GM12878 (cell line): Measurements from ENCODE around the gene TTLL7. TPM values are rescaled to one million over a fixed set of nuclear protein-coding genes. Genes with fewer than 3 reads are reported as not detected.

Experiments
- ATAC-seq: fragments of 200-7000 bp; cut with Tn5 transposase; 3 replicates; pipeline ENCODE4 v1.9.1; 2020; ENCODE audit warnings: mild to moderate bottlenecking, moderate library complexity
- BruUV-seq: library from RNA; stranded (reverse); fragments of 400-500 nt; replicated peaks from 2 replicates; lab custom pipeline; 2021; lab: Mats Ljungman, UMichigan
- CTCF ChIA-PET: fragments of 300-600 bp; sonication (Branson Sonifier 250); formaldehyde crosslinking; extraction: SDS; loops from one replicate; lab custom pipeline; 2021; ENCODE audit warnings: inconsistent platforms; lab: Yijun Ruan, JAX
- POLR2A ChIA-PET: fragments of 350-600 bp; formaldehyde crosslinking; extraction: SDS; loops from one replicate; lab custom pipeline; 2021; ENCODE audit warnings: inconsistent platforms; lab: Charles Lee
- RAD21 ChIA-PET: fragments of 300-600 bp; sonication (Branson Sonifier 250); formaldehyde crosslinking; loops from one replicate; lab custom pipeline; 2023; ENCODE audit warnings: antibody characterized with exemption; ENCODE audit not compliant: unreplicated experiment; lab: Charles Lee
- SMC1A ChIA-PET: fragments of 300-600 bp; sonication (Branson Sonifier 250); formaldehyde crosslinking; loops from one replicate; lab custom pipeline; 2023; ENCODE audit not compliant: unreplicated experiment, uncharacterized antibody; lab: Charles Lee
- DNase-seq: peaks from one replicate; pipeline ENCODE4 v3.0.0-alpha.2; 2011; ENCODE audit warnings: low read depth, low spot score
- FAIRE-seq: peaks from 3 replicates; lab custom pipeline; 2011; peaks lifted over from hg19 to GRCh38; lab: Jason Lieb, UNC
- H2AFZ ChIP-seq: 2 replicates; pipeline ENCODE4 v1.6.0; 2011; ENCODE audit warnings: low read depth, low read length, control low read depth; ENCODE audit not compliant: control insufficient read depth
- H3K27ac ChIP-seq: 2 replicates; pipeline ENCODE4 v1.5.1; 2011; ENCODE audit warnings: control low read depth; ENCODE audit not compliant: control insufficient read depth, insufficient read depth
- H3K27me3 ChIP-seq, 2 experiments: replicated peaks in 1 of 2; 2 replicates each; pipeline versions ENCODE4 v1.6.0 to v1.6.1; 2011; ENCODE audit warnings: low read length in 1 of 2; ENCODE audit not compliant: control insufficient read depth in 2 of 2, insufficient read depth in 2 of 2
- H3K36me3 ChIP-seq, 2 experiments: 2 replicates each; pipeline ENCODE4 v1.5.1; 2011; ENCODE audit warnings: low read length in 1 of 2; ENCODE audit not compliant: control insufficient read depth in 2 of 2, insufficient read depth in 2 of 2
- H3K4me1 ChIP-seq: 2 replicates; pipeline ENCODE4 v1.6.1; 2011; ENCODE audit warnings: mild to moderate bottlenecking, low read length, moderate library complexity, mixed read lengths; ENCODE audit not compliant: control insufficient read depth, insufficient read depth
- H3K4me2 ChIP-seq: 2 replicates; pipeline ENCODE4 v1.6.0; 2011; ENCODE audit warnings: control low read depth; ENCODE audit not compliant: control insufficient read depth, insufficient read depth
- H3K4me3 ChIP-seq: fragments of 200-600 bp; sonication (generic); 2 replicates; pipeline ENCODE4 v1.5.1; 2016
- H3K79me2 ChIP-seq: 2 replicates; pipeline ENCODE4 v1.6.0; 2011; ENCODE audit warnings: low read length; ENCODE audit not compliant: control insufficient read depth, insufficient read depth
- H3K9ac ChIP-seq: 2 replicates; pipeline ENCODE4 v1.8.0; 2011; ENCODE audit warnings: low read length, control low read depth, mixed read lengths; ENCODE audit not compliant: control insufficient read depth, insufficient read depth
- H3K9me3 ChIP-seq: replicated peaks from 3 replicates; pipeline ENCODE4 v1.5.1; 2011; ENCODE audit warnings: mild to moderate bottlenecking, low read length; ENCODE audit not compliant: control insufficient read depth, insufficient read depth
- H4K20me1 ChIP-seq: 2 replicates; pipeline ENCODE4 v1.6.0; 2011; ENCODE audit not compliant: control insufficient read depth, insufficient read depth
- CBX5 ChIP-seq: sonication (generic); IDR thresholded peaks from 2 replicates; pipeline ENCODE4 v1.6.1; 2016; ENCODE audit warnings: low read depth, moderate library complexity, mild to moderate bottlenecking, inconsistent platforms
- CHD4 ChIP-seq: fragments of 200-600 bp; sonication (generic); IDR thresholded peaks from 2 replicates; pipeline ENCODE4 v1.6.1; 2016; ENCODE audit warnings: mild to moderate bottlenecking
- CREB1 ChIP-seq: IDR thresholded peaks from 2 replicates; pipeline ENCODE4 v1.6.1; 2012; ENCODE audit warnings: low read depth, mild to moderate bottlenecking, inconsistent platforms
- EGR1 ChIP-seq, 2 experiments: IDR thresholded peaks; 1 replicate in 1 of 2; 2 replicates in 1 of 2; pipeline ENCODE4 v1.6.1; 2011 to 2012; ENCODE audit warnings: low read depth in 2 of 2, low read length in 2 of 2, borderline replicate concordance in 1 of 2, mild to moderate bottlenecking in 1 of 2, moderate library complexity in 1 of 2
- KAT2A ChIP-seq: conservative IDR thresholded peaks from 2 replicates; pipeline ENCODE4 v1.6.1; 2011; ENCODE audit warnings: low read depth, low read length; ENCODE audit not compliant: control insufficient read depth
- NR2C2 ChIP-seq: IDR thresholded peaks from 2 replicates; pipeline ENCODE4 v1.6.1; 2011; ENCODE audit warnings: borderline replicate concordance, low read depth; ENCODE audit not compliant: control insufficient read depth, insufficient read length
- RBBP5 ChIP-seq: fragments of 200-600 bp; sonication (generic); conservative IDR thresholded peaks from 2 replicates; pipeline ENCODE4 v1.6.1; 2016
- SREBF1 ChIP-seq: IDR thresholded peaks from 2 replicates; pipeline ENCODE4 v1.6.1; 2012; ENCODE audit warnings: mild to moderate bottlenecking, low read length
- WGBS: methylation state at CpG from one replicate; pipeline ENCODE4 v1.1.6; 2016; ENCODE audit warnings: low lambda C conversion rate; ENCODE audit not compliant: insufficient replicate concordance, insufficient coverage; ENCODE audit errors: missing lambda C conversion rate; 5-methylcytosine and 5-hydroxymethylcytosine counted together
- in situ Hi-C: fragments of 300-500 bp; cut with MboI; formaldehyde crosslinking; loops from 9 replicates; pipeline ENCODE4 v1.14.3; 2018; ENCODE audit warnings: mixed read lengths
- intact Hi-C: fragments of 100-400 bp; cut with micrococcal nuclease; formaldehyde crosslinking; loops from one replicate; pipeline ENCODE4 v1.14.2; 2022; ENCODE audit not compliant: unreplicated experiment
- polyA plus RNA-seq, 11 experiments: library from polyadenylated mRNA; depleted of rRNA in 4 of 11; unstranded in 6 of 11; stranded (reverse) in 5 of 11; fragments of >200 nt; fragmentation: Nextera tagmentation in 4 of 11; fragmentation: Illumina TruSeq in 1 of 11; extraction: Ambion mirVana in 4 of 11; extraction: Trizol in 1 of 11; gene quantifications; 1 replicate in 1 of 11; 2 replicates in 10 of 11; pipeline versions ENCODE4 v1.2.1 to v1.2.3, GENCODE V29; 2011 to 2016; ENCODE audit warnings: inconsistent platforms in 2 of 11, missing spikeins in 2 of 11, low read depth in 1 of 11
- total RNA-seq, 4 experiments: library from RNA; depleted of rRNA in 3 of 4; stranded (reverse); fragments of >200 nt in 3 of 4; fragmentation: Illumina TruSeq in 1 of 4; extraction: Trizol in 1 of 4; gene quantifications; 2 replicates each; pipeline versions ENCODE4 v1.2.1 to v1.2.3, GENCODE V29; 2013 to 2021
- TF ChIP-seq, protein P1 (sequence below): IDR thresholded peaks from 2 replicates; pipeline ENCODE4 v1.6.1; 2011; ENCODE audit warnings: low read depth, mild to moderate bottlenecking, low read length, moderate library complexity, borderline replicate concordance; ENCODE audit errors: extremely low read depth
- TF ChIP-seq, protein P2 (sequence below): IDR thresholded peaks from 2 replicates; pipeline ENCODE4 v1.6.1; 2012; ENCODE audit warnings: mild to moderate bottlenecking, low read depth, low read length

Gene TTLL7
- total and polyA plus RNA-seq, 10 of the 15 experiments (the other 5 are each of a cell fraction or from before 2014, with no cell fraction given) = 0.03 to 1.4 (median 0.61) TPM

DNA sequence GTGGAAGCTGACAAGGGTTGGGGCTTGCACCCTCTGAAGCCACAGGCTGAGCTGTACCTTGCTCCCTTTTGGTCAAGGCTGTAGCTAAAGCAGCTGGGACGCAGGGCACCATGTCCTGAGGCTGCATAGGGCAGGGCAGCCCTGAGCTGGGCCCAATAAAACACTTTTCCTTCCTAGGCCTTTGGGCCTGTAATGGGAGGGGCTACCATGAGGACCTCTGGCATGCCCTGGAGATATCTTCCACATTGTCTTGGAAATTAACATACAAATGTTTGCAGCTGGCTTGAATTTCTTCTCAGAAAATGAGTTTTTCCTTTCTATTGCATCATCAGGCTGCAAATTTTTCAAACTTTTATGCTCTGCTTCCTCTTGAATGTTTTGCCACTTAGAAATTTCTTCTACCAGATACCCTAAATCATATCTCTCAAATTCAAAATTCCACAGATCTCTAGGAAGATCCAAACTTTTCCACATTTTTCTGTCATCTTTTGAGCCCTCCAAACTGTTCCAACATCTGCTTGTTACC is 32.9 kb upstream of the TTLL7 start:
- ATAC-seq (no peak), DNase-seq (no peak), FAIRE-seq (no peak)
- Histone ChIP-seq H3K9ac (no peak overlapping the region), H3K79me2 (no peaks in the 10 kb centered on the region), H3K36me3 (no peaks in the 10 kb centered on the region), H3K27ac (no peak overlapping the region), H3K27me3 (no peaks in the 10 kb centered on the region), H2AFZ (no peak overlapping the region), H4K20me1 (no peaks in the 10 kb centered on the region), H3K4me3 (no peak overlapping the region), H3K4me1 (no peaks in the 10 kb centered on the region), H3K4me2 (no peak overlapping the region), H3K9me3 (no peaks in the 10 kb centered on the region)
- ChIA-PET RAD21 (no interaction called here), CTCF (no interaction called here), POLR2A (no interaction called here), SMC1A (no interaction called here)
- intact Hi-C loops (no loop called here), in situ Hi-C loops (no loop called here)
- TF ChIP-seq, protein P1, sequence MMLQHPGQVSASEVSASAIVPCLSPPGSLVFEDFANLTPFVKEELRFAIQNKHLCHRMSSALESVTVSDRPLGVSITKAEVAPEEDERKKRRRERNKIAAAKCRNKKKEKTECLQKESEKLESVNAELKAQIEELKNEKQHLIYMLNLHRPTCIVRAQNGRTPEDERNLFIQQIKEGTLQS = no peak
- no peak for TF ChIP-seq CBX5
- no peak for TF ChIP-seq KAT2A
- no peak for TF ChIP-seq RBBP5
- no peak for TF ChIP-seq CHD4
- TF ChIP-seq SREBF1 = no peak
- TF ChIP-seq CREB1 = no peak
- TF ChIP-seq EGR1 (IDR thresholded peaks at IDR 0.05; ENCODE audit: borderline replicate concordance in 1 of 2, low read depth in 2 of 2, low read length in 2 of 2) = no peak
- no peak for TF ChIP-seq NR2C2
- TF ChIP-seq, protein P2, sequence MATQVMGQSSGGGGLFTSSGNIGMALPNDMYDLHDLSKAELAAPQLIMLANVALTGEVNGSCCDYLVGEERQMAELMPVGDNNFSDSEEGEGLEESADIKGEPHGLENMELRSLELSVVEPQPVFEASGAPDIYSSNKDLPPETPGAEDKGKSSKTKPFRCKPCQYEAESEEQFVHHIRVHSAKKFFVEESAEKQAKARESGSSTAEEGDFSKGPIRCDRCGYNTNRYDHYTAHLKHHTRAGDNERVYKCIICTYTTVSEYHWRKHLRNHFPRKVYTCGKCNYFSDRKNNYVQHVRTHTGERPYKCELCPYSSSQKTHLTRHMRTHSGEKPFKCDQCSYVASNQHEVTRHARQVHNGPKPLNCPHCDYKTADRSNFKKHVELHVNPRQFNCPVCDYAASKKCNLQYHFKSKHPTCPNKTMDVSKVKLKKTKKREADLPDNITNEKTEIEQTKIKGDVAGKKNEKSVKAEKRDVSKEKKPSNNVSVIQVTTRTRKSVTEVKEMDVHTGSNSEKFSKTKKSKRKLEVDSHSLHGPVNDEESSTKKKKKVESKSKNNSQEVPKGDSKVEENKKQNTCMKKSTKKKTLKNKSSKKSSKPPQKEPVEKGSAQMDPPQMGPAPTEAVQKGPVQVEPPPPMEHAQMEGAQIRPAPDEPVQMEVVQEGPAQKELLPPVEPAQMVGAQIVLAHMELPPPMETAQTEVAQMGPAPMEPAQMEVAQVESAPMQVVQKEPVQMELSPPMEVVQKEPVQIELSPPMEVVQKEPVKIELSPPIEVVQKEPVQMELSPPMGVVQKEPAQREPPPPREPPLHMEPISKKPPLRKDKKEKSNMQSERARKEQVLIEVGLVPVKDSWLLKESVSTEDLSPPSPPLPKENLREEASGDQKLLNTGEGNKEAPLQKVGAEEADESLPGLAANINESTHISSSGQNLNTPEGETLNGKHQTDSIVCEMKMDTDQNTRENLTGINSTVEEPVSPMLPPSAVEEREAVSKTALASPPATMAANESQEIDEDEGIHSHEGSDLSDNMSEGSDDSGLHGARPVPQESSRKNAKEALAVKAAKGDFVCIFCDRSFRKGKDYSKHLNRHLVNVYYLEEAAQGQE = no peak
- BruUV-seq = no TSS peak
- WGBS = 6% methylated on average over 1 of the region's 1 CpG
